ENCODE measurements around the gene CHST13. TPM values are rescaled to one million over a fixed set of nuclear protein-coding genes. Genes with fewer than 3 reads are reported as not detected.

The CHST13 gene
- total RNA-seq, 2 donors from 2014 or later, result 0.22 to 1.6 TPM

- no peak for DNase-seq
- no peak overlapping the region for H3K27ac ChIP-seq
- no peak for TF ChIP-seq CTCF (IDR thresholded peaks at IDR 0.05)
- no peaks in the 10 kb centered on the region for H3K36me3 ChIP-seq
- H3K4me1 ChIP-seq, result no peaks in the 10 kb centered on the region
- H3K4me3 ChIP-seq, result no peak overlapping the region
- H3K9ac ChIP-seq (ENCODE audit: low read depth in 2 of 2, low read length in 2 of 2), result no peak overlapping the region
- H3K27me3 ChIP-seq, result no peaks in the 10 kb centered on the region
- no peaks in the 10 kb centered on the region for H3K9me3 ChIP-seq
- intact Hi-C loops (cut with DNase I), result no loop called here
Measured at GRCh38 chr3:126498461-126498860, 25.5 kb upstream of the CHST13 start.

- Histone ChIP-seq H3K9ac (ENCODE audit: low read depth in 2 of 2, low read length in 2 of 2) (no peak overlapping the region), H3K4me1 (no peaks in the 10 kb centered on the region), H3K27me3 (no peaks in the 10 kb centered on the region), H3K36me3 (no peaks in the 10 kb centered on the region), H3K27ac (no peak overlapping the region), H3K9me3 (no peaks in the 10 kb centered on the region), H3K4me3 (no peak overlapping the region)
- intact Hi-C loops (cut with DNase I), result no loop called here
- no peak for DNase-seq
- TF ChIP-seq CTCF (IDR thresholded peaks at IDR 0.05), result no peak
Measured at GRCh38 chr3:126498929-126499328, 25.0 kb upstream of the CHST13 start.

- no peaks in the 10 kb centered on the region for H3K4me1 ChIP-seq
- no peak overlapping the region for H3K9ac ChIP-seq (ENCODE audit: low read depth in 2 of 2, low read length in 2 of 2)
- no peaks in the 10 kb centered on the region for H3K36me3 ChIP-seq
- no peak for TF ChIP-seq CTCF (IDR thresholded peaks at IDR 0.05)
- H3K27ac ChIP-seq, result no peak overlapping the region
- DNase-seq, result no peak
- H3K9me3 ChIP-seq, result no peaks in the 10 kb centered on the region
- H3K27me3 ChIP-seq, result no peaks in the 10 kb centered on the region
- no peak overlapping the region for H3K4me3 ChIP-seq
- intact Hi-C loops (cut with DNase I), result no loop called here
Measured at GRCh38 chr3:126499401-126499800, 24.6 kb upstream of the CHST13 start.

GRCh38 chr3:126500016-126500415, 23.9 kb upstream of the CHST13 start:
- Histone ChIP-seq H3K4me3 (no peak overlapping the region), H3K9me3 (no peaks in the 10 kb centered on the region), H3K4me1 (no peaks in the 10 kb centered on the region), H3K27ac (no peak overlapping the region), H3K9ac (ENCODE audit: low read depth in 2 of 2, low read length in 2 of 2) (no peak overlapping the region), H3K36me3 (no peaks in the 10 kb centered on the region), H3K27me3 (no peaks in the 10 kb centered on the region)
- intact Hi-C loops (cut with DNase I), result no loop called here
- TF ChIP-seq CTCF (IDR thresholded peaks at IDR 0.05), result no peak
- DNase-seq, result no peak

GRCh38 chr3:126501054-126501453, 22.9 kb upstream of the CHST13 start:
- H3K4me1 ChIP-seq, result no peaks in the 10 kb centered on the region
- H3K27me3 ChIP-seq, result no peaks in the 10 kb centered on the region
- H3K27ac ChIP-seq, result no peak overlapping the region
- no peaks in the 10 kb centered on the region for H3K9me3 ChIP-seq
- H3K4me3 ChIP-seq, result no peak overlapping the region
- DNase-seq, result no peak
- intact Hi-C loops (cut with DNase I), result no loop called here
- no peaks in the 10 kb centered on the region for H3K36me3 ChIP-seq
- no peak for TF ChIP-seq CTCF (IDR thresholded peaks at IDR 0.05)
- no peak overlapping the region for H3K9ac ChIP-seq (ENCODE audit: low read depth in 2 of 2, low read length in 2 of 2)

GRCh38 chr3:126501736-126502135, 22.2 kb upstream of the CHST13 start:
- Histone ChIP-seq H3K4me3 (no peak overlapping the region), H3K36me3 (no peaks in the 10 kb centered on the region), H3K9me3 (no peaks in the 10 kb centered on the region), H3K4me1 (no peaks in the 10 kb centered on the region), H3K27me3 (no peaks in the 10 kb centered on the region), H3K9ac (ENCODE audit: low read depth in 2 of 2, low read length in 2 of 2) (no peak overlapping the region), H3K27ac (no peak overlapping the region)
- TF ChIP-seq CTCF (IDR thresholded peaks at IDR 0.05), result no peak
- DNase-seq, result no peak
- intact Hi-C loops (cut with DNase I), result no loop called here

Data from colonic mucosa (tissue), 4 donors.